HUES6 (cell line): Measurements from ENCODE around the gene DNAH9.

Experiments used
- H3K27ac ChIP-seq: 2 replicates; pipeline ENCODE4 v1.7.0; 2013; ENCODE audit warnings: low read depth, mild to moderate bottlenecking, low read length, inconsistent platforms
- H3K27me3 ChIP-seq: 2 replicates; pipeline ENCODE4 v1.6.1; 2013; ENCODE audit warnings: low read length; ENCODE audit not compliant: control insufficient read depth, insufficient read depth
- H3K36me3 ChIP-seq: 2 replicates; pipeline ENCODE4 v1.6.1; 2013; ENCODE audit warnings: low read length; ENCODE audit not compliant: control insufficient read depth, insufficient read depth
- H3K4me1 ChIP-seq: 2 replicates; pipeline ENCODE4 v1.6.1; 2013; ENCODE audit warnings: low read length; ENCODE audit not compliant: control insufficient read depth, insufficient read depth
- H3K4me3 ChIP-seq: 2 replicates; pipeline ENCODE4 v1.5.1; 2013; ENCODE audit warnings: low read depth, low read length
- H3K9ac ChIP-seq: one replicate; pipeline ENCODE4 v1.6.1; 2013; ENCODE audit warnings: mild to moderate bottlenecking, low read length
- H3K9me3 ChIP-seq: 2 replicates; pipeline ENCODE4 v1.6.1; 2013; ENCODE audit warnings: low read depth, low read length; ENCODE audit not compliant: control insufficient read depth, insufficient read depth

Gene DNAH9

DNA sequence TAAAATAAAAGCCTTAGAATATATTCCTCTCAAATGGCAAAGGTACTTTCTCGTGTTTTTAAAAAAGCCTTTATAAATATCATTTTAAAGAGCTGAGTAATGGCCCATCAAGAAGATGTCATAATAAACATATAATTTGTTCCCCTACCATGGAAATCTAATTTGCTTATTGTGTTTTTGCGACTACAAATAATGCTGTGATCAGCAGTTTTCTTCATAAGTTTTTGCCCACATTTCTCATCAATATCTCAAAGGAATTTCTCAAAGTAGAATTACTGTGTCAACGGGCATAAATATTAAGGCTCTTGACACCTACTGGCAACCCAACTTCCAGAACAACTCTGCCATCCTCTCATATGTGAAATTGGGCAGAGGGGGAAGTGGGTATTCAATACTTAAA is 381.5 kb downstream of the DNAH9 start:
- Histone ChIP-seq H3K27ac (no peak overlapping the region), H3K9ac (no peak overlapping the region), H3K4me3 (no peak overlapping the region), H3K27me3 (no peaks in the 10 kb centered on the region), H3K9me3 (no peaks in the 10 kb centered on the region), H3K36me3 (peaks cover 42% of the 10 kb centered on the region), H3K4me1 (peaks cover 12% of the 10 kb centered on the region)

DNA sequence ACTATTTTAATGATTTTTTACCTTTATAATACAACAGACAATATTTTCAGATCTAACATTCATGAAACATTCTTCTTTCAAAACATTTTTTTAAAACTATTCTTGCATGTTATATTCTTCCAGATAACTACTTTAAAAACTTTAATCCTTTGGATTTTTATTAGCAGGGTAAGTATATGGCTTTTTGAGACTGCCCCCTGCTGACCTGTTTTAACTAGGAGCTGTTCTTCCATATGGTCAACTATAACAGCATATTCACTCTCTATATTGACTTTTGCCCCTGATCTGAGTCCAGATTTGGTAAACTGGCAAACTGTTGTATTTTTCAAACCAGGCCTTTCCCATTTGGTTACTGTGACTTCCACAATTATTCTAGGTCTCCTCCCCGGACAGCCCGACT is 382.5 kb downstream of the DNAH9 start:
- Histone ChIP-seq H3K4me3 (no peak overlapping the region), H3K4me1 (peaks cover 11% of the 10 kb centered on the region), H3K27ac (no peak overlapping the region), H3K9ac (no peak overlapping the region), H3K9me3 (no peaks in the 10 kb centered on the region), H3K36me3 (peaks cover 46% of the 10 kb centered on the region), H3K27me3 (no peaks in the 10 kb centered on the region)

DNA sequence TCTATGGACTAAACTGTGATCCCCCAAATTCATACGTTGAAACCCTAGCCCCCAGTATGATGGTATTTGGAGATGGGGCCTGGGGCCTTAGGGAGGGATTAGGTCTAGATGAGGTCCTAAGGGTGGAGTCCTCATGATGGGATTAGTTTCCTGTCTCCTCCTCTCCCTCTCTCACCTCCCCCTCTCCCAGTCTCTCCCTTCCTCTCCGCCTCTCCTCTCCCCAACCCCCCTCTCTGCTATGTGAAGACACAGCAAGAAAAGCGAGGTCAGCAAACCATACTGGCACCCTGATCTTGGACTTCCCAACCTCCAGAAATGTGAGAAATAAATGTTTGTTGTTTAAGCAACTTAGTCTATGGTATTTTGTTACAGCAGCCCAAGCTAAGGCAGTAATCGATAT is 383.6 kb downstream of the DNAH9 start:
- Histone ChIP-seq H3K27me3 (no peaks in the 10 kb centered on the region), H3K4me3 (no peak overlapping the region), H3K27ac (no peak overlapping the region), H3K4me1 (peaks cover 11% of the 10 kb centered on the region), H3K36me3 (peaks cover 46% of the 10 kb centered on the region), H3K9me3 (no peaks in the 10 kb centered on the region), H3K9ac (no peak overlapping the region)

DNA sequence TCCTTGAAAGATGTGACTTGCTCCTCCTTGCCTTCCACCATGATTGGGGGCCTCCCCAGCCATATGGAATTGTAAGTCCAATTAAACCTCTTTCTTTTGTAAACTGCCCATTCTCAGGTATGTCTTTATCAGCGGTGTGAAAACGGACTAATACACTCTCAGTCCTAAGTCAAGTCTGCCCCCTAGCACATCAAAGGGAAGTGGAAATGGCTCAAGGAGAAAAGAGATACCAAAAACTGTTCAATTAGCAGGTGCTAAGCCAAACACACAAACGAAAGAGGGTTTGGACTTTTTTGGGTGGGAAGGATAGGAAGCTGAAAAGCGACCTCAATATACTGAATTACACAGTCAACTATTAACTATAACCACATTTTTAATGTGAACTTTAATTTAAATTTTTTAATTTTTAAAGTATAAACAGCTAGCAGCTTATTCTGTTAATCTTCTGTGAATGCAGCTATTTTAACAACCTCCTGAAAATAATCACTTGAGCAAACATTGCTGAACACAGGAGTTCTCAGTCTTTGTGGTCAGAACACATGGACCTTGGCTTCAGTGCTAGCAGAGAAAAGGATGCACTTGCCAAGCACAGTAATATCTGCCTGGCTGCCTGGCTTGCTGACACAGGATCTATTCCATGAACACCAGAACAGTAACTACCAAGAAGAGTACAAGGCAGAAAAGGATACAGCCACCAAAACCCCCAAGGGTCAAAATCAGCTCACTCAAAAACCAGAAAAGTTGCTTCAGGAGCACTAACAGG is 388.1 kb downstream of the DNAH9 start:
- H3K36me3 ChIP-seq, result peaks cover 34% of the 10 kb centered on the region
- H3K9ac ChIP-seq, result no peak overlapping the region
- no peaks in the 10 kb centered on the region for H3K9me3 ChIP-seq
- no peak overlapping the region for H3K4me3 ChIP-seq
- H3K27ac ChIP-seq, result no peak overlapping the region
- H3K27me3 ChIP-seq, result no peaks in the 10 kb centered on the region
- H3K4me1 ChIP-seq, result peaks cover 34% of the 10 kb centered on the region

DNA sequence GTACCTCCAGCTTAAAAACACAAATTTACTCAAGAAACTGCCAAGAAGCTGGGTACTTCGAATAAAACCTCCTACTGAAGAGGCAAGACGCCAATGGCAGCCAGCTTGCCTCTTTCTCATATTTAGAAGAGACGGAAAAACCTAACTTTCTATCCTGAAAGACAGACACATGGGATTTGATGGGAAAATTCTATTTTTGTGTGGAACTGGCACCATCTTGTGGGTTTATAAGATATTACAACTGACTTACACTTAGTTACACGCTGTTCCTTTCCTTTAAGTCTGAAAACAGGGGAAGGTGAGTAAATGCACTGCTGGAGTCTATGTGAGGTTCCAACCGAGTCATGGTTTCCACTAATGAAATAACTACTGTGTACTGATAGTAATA is 388.7 kb downstream of the DNAH9 start:
- Histone ChIP-seq H3K9me3 (no peaks in the 10 kb centered on the region), H3K36me3 (peaks cover 34% of the 10 kb centered on the region), H3K4me1 (peaks cover 39% of the 10 kb centered on the region)

DNA sequence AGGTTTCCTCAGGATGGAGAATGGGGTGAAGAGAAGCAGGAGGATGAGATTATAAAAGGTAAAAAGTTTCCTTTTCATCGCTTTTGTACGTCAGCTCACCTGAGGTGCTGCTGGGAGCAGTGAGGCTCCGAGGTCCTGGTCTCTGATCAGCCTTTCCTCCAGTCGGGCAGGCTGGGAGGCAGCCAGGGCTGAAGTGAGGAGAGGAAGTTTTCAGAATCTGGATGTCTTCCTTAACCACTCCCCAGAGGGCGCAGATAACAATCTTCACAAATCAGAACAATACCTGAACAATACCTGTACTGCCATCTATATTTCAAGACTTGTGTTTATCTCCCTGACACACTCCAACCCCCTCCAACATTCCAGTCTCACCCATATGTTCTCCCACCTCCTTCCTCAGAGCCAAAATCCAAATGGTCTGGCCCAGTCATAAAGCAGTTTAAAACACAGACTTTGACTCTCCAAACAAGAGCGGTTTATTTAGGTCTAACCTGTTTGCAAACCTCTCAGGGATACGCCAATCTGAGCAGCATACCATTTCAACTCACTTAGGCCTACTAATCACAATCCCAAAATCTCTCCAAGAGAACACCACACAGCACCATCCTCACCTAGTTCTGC is 392.2 kb downstream of the DNAH9 start:
- H3K27ac ChIP-seq, result peak overlapping the region; percentile 64; the same call in 1 of the 2 replicates
- H3K4me3 ChIP-seq, result no peak overlapping the region
- H3K27me3 ChIP-seq, result no peaks in the 10 kb centered on the region
- no peak overlapping the region for H3K9ac ChIP-seq
- H3K9me3 ChIP-seq, result no peaks in the 10 kb centered on the region
- peaks cover 42% of the 10 kb centered on the region for H3K4me1 ChIP-seq
- peaks cover 13% of the 10 kb centered on the region for H3K36me3 ChIP-seq

More for the DNA sequence above, 388.7 kb downstream of the DNAH9 start:
- Histone ChIP-seq H3K9ac (no peak overlapping the region), H3K27me3 (no peaks in the 10 kb centered on the region), H3K27ac (no peak overlapping the region), H3K4me3 (no peak overlapping the region)

DNA sequence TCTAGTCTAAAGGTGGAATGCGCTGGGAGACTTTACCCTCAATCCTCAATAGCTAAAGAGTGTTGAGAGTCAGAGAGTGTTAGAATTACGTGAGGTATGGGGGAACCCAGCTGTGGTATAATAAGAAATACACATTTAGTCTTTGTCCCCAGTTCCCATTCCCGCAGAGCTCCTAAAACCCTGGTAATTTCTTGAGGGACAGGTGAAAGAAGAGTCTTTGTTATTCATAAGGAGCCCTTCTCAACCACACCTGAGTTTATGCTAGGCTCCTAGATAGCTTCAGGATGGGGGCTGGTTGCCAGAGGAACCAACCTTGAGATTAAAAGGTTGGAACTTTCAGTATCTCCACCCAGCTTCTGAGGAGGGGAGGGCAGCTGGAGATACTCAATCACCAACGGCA is 393.2 kb downstream of the DNAH9 start:
- Histone ChIP-seq H3K4me3 (peak overlapping the region; percentile 28), H3K9ac (peak overlapping the region; percentile 35), H3K27me3 (no peaks in the 10 kb centered on the region), H3K27ac (peak overlapping the region; percentile 64), H3K36me3 (peaks cover 13% of the 10 kb centered on the region), H3K4me1 (peaks cover 42% of the 10 kb centered on the region), H3K9me3 (no peaks in the 10 kb centered on the region)

DNA sequence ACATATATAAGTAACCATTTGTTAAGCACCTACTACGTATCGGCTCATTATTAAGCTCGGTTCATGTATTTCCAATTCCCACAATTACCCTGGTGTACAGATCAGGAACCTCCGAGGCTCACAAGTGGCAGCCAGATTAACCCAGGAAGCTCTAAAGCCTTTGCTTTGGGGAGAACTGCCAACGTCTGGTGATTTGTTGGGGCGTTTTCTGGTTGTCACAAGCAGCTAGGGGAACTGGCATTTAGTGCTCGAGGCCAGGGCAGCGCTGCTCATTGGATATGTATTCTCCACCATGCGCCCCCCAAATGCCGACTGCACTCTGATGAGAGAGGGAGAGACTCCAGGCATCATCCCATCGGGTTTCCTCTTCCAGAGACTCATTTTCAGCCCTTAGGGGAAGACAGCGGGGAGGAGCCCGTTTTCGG is 398.5 kb downstream of the DNAH9 start:
- peaks cover 8% of the 10 kb centered on the region; the same call in 1 of the 2 replicates for H3K36me3 ChIP-seq
- peak overlapping the region; percentile 68 for H3K4me3 ChIP-seq
- H3K4me1 ChIP-seq, result peaks cover 12% of the 10 kb centered on the region
- peak overlapping the region; percentile 84 for H3K9ac ChIP-seq
- H3K27ac ChIP-seq, result peak overlapping the region; percentile 66; the same call in 1 of the 2 replicates
- no peaks in the 10 kb centered on the region for H3K9me3 ChIP-seq
- no peaks in the 10 kb centered on the region for H3K27me3 ChIP-seq

DNA sequence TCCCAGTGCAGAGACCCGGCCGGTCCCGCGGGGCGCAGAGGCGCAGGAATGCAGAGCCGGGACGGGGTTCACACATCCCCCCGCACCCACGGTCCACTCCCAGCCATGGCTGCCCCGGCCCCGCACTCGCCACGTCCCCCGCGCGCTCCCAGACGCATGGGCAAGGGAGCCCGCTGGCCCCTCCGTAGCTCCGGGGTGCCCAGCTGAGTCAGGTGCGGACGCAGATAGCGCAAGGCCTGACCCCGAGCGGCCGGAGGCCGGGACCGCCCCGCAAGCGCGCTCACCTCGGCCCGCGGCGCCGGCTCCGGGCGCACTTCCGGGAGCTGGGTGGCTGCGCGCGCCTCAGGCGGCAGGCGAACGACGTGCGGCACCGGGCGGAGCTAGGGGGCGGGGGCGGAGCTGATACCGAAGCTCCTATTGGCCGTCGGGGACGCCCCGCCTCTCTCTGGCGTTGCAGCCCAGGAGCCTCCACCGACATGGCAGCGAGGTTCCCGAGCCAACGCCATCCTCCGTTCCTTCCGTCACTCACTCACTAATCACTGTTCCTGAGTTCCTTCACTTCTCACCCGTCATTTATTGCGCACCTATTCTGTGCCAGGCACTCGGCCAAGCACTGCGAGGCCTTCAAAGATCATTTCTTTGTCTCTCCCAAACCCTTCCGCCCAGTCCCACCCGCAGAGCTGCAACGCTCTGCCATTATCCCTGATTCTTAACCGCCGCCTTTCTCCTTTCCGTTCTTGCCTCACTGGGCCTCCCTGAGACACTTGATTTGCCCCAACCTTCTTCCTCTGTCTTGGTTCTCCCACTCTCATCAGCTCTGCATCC is 399.1 kb downstream of the DNAH9 start, which contains the start of gene ZNF18:
Gene ZNF18, minus strand, starts transcription at position 329 of the 825 bp plus-strand sequence. CDS start 4,646 bp downstream, outside the sequence.
- no peaks in the 10 kb centered on the region for H3K9me3 ChIP-seq
- H3K4me1 ChIP-seq, result 0 out of 2 replicates have a peak, but pooled peaks cover 6% of the 10 kb centered on the region
- no peaks in the 10 kb centered on the region for H3K27me3 ChIP-seq
- peak within 1 kb of the TSS; percentile 68 for H3K4me3 ChIP-seq
- peaks cover 5% of the 10 kb centered on the region; the same call in 1 of the 2 replicates for H3K36me3 ChIP-seq
- H3K9ac ChIP-seq, result peak within 1 kb of the TSS; percentile 84
- peak within 1 kb of the TSS; percentile 66; the same call in 1 of the 2 replicates for H3K27ac ChIP-seq

DNA sequence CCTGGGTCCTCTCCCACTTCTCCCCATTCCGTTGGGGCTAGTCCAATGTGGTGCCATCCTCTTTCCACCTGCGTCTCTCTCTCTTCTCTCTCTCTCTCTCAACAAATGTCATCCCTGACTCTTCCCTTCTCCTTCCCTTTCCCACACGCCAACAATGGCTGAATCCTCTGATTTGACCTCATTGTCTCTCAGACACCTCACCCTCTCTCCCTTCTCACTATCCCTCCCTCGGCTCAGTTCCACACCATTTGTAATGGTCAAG is 399.6 kb downstream of the DNAH9 start:
- Histone ChIP-seq H3K4me3 (peak overlapping the region; percentile 68), H3K9ac (peak overlapping the region; percentile 81), H3K27ac (peak overlapping the region; percentile 35; the same call in 1 of the 2 replicates), H3K36me3 (no peaks in the 10 kb centered on the region), H3K9me3 (no peaks in the 10 kb centered on the region), H3K27me3 (no peaks in the 10 kb centered on the region), H3K4me1 (0 out of 2 replicates have a peak, but pooled peaks cover 4% of the 10 kb centered on the region)
